AG10803 (cell line): ENCODE results near the gene TMC2.

ENCODE experiments used
- DNase-seq: peaks from one replicate; pipeline ENCODE4 v3.0.0; 2010; ENCODE audit warnings: low read depth
- H3K4me3 ChIP-seq: 2 replicates; pipeline ENCODE4 v1.5.1; 2011; ENCODE audit warnings: mild to moderate bottlenecking, low read length, control low read depth
- TF ChIP-seq, protein P1 (sequence below): conservative IDR thresholded peaks from 2 replicates; pipeline ENCODE4 v1.5.1; 2011; ENCODE audit warnings: mild to moderate bottlenecking, low read length, control low read depth, inconsistent platforms

The TMC2 gene

DNA sequence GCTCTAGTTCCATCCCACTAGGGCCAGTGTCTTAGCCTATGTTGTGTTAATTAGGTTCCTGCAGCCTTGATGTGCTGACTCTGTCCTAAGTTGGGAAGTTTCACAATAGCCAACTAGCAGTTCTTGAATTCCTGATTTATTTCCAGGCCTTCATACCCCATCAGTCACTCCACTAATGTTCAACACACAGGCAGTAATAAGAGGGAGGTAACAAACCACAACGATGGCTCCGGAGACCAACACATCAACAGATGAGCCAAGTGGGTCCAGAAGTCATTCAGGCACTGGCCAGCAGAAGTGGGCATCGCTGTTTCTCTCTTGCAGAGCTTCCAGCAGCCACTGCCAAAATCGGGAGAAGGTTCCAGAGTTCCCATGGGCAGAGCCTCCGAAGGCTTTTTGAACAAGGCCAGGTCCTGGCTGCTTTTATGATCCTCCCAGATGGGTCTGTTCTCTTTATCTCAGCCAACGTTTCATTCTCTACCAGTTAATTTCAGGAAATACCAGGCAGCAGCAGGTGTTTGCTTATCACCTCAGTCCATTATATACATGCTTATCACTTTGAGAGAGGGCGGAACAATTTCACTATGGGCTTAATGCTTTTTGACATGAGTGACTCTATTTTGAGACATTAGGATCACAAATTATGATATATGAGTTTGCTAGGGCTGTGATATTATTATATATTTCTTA is 67.6 kb downstream of the TMC2 start:
- no peak overlapping the region for H3K4me3 ChIP-seq
- TF ChIP-seq, protein P1, sequence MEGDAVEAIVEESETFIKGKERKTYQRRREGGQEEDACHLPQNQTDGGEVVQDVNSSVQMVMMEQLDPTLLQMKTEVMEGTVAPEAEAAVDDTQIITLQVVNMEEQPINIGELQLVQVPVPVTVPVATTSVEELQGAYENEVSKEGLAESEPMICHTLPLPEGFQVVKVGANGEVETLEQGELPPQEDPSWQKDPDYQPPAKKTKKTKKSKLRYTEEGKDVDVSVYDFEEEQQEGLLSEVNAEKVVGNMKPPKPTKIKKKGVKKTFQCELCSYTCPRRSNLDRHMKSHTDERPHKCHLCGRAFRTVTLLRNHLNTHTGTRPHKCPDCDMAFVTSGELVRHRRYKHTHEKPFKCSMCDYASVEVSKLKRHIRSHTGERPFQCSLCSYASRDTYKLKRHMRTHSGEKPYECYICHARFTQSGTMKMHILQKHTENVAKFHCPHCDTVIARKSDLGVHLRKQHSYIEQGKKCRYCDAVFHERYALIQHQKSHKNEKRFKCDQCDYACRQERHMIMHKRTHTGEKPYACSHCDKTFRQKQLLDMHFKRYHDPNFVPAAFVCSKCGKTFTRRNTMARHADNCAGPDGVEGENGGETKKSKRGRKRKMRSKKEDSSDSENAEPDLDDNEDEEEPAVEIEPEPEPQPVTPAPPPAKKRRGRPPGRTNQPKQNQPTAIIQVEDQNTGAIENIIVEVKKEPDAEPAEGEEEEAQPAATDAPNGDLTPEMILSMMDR = no peak
- no peak for DNase-seq

DNA sequence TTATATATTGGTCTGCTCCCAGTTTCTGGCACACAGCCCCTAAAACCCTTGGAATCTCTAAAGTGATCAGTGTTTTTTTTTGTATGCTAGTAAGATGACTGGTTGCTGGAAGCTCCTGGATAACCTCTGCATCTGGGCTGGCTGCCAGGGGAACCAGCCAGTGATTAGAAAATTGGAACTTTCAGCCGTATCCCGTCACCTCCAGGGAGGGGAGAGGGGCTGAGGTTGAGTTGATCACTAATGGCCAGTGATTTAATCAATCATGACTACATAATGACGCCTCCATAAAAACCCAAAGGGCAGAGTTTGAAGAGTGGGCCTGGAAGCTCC is 68.1 kb downstream of the TMC2 start:
- no peak for DNase-seq

DNA sequence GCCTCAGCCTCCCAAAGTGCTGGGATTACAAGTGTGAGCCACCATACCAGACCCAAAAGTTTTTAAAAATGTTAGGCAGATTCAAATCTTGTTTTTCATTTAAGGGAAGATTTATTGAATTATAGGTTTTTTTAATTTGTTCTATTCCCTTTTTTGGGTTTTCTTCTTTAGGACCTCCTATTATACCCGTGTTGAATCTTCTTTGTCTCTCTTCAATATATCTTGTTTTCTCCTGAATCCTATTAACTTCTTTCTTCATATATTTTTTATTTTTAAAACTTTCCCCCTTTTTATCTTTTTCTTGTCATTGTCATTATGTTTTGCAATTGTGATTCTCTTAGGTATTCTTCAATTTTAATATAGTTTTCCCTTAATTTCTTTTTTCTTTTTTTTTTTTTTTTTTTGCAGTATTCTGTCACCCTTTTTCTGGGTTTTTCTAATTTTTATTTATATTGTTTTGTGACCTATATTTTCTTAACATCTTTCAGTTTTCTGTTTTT is 70.2 kb downstream of the TMC2 start:
- TF ChIP-seq, protein P1 = no peak
- no peak overlapping the region for H3K4me3 ChIP-seq
- no peak for DNase-seq

More for the DNA sequence above, 68.1 kb downstream of the TMC2 start:
- TF ChIP-seq, protein P1 = no peak
- no peak overlapping the region for H3K4me3 ChIP-seq

DNA sequence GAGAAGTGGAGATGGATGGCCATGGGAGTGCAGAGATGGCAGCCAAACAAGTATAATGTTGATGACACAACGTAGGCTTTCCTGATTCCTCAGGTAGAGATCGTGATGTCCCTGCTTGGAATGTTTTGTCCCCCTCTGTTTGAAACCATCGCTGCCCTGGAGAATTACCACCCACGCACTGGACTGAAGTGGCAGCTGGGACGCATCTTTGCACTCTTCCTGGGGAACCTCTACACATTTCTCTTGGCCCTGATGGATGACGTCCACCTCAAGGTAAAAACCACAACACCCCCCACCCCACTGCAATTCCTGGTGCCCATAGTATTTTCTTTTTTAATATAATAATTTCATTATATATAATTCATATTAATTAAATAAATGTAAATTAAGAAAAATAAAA is 74.0 kb downstream of the TMC2 start:
- TF ChIP-seq, protein P1 = no peak
- H3K4me3 ChIP-seq = no peak overlapping the region
- DNase-seq = no peak

DNA sequence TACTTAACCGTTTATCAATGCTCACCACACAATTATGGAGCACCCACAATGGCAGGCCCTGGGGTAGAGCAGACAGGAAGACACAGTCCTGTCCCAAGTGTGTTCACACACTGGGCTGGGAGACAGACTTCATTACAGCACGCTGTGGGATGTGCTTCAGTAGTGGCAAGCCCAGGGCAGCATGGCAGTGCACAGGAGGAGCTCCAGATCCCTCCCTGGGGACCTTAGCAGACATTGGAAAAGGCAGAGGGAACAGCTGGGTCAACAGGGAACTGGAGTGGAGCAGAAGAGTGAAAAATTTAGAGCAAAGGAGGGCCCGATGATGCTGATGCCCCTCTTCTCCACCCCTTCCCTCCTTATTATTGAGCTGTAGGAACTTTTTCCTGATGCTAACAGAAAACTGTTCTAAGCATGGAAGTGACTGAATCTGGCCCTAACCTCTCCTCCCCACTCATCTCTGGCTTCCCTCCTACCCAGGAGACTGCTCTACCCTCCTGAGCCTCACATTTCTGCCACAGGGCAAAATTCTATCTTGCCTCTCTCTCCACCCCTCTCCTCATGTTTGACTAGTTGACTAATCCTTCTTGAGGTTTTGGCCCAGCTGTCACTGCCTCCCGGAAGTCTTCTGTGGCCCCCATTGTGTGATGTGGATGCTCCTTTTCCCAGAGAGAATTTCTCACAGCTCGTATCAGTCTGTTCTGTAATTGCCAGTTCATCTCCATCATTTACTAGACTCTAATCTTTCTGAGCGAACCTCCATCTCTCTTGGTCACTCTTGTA is 74.8 kb downstream of the TMC2 start:
- no peak overlapping the region for H3K4me3 ChIP-seq
- TF ChIP-seq, protein P1 = no peak
- DNase-seq = no peak

DNA sequence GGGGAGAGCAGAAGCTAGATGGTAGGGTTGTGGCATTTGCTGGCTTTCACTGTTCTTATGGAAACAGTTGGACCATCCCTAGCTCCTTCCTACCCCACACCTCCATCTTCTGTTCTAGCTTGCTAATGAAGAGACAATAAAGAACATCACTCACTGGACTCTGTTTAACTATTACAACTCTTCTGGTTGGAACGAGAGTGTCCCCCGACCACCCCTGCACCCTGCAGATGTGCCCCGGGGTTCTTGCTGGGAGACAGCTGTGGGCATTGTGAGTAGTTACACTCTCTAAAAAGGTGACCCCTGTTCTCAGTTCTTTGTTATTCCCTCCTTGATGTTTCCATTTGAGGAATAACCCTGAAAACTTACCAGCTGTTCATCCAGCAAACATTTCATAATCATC is 75.7 kb downstream of the TMC2 start:
- TF ChIP-seq, protein P1 = no peak
- DNase-seq = no peak
- H3K4me3 ChIP-seq = no peak overlapping the region

DNA sequence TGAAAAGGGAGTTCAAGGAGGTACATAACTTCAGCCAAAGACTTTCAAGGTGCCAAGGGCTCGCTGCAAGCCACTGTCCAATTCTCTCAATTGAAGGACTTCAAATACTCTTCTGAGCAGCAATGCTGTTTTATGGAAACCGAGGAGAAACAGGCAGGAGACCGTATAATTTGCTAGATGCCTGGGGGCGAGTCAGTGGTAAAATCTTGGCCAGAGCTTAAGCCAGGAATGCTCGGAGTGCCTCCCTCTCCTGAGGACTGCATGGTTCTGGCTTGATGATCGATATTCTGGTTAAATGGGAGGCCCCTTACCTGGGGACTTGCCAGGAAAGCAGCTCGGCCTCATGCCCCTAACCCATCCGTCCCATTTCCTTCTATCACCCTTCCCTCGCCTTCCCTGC is 80.3 kb downstream of the TMC2 start:
- TF ChIP-seq, protein P1 = no peak
- DNase-seq = no peak
- H3K4me3 ChIP-seq = no peak overlapping the region
